ENCODE results near the gene CLNK. TPM values are rescaled to one million over a fixed set of nuclear protein-coding genes. Genes with fewer than 3 reads are reported as not detected.
"Not testable (repeated sequence)": the region's sequence is repeated elsewhere in the genome, so short reads cannot be mapped to it uniquely, and the experiment has no call there.

Gene CLNK
- total and polyA plus RNA-seq, 2 donors: 0.15 to 1.2 TPM

- Histone ChIP-seq H3K4me1 (ENCODE audit: insufficient read depth) (no peaks in the 10 kb centered on the region), H3K4me3 (ENCODE audit: low read depth, low read length) (no peak overlapping the region), H3K36me3 (ENCODE audit: insufficient read depth) (no peaks in the 10 kb centered on the region), H3K27ac (ENCODE audit: low read depth) (no peak overlapping the region)
- no peak for DNase-seq (ENCODE audit: extremely low spot score)
- 92% methylated on average over 4 of the region's 4 CpGs for WGBS
These were observed 55.2 kb downstream of the CLNK start for GRCh38 chr4:10629394-10629793.

GRCh38 chr4:10625131-10625530 lies 59.4 kb downstream of the CLNK start:
- no peaks in the 10 kb centered on the region for H3K4me1 ChIP-seq (ENCODE audit: insufficient read depth)
- no peaks in the 10 kb centered on the region for H3K36me3 ChIP-seq (ENCODE audit: insufficient read depth)
- no peak overlapping the region for H3K27ac ChIP-seq (ENCODE audit: low read depth)
- WGBS: 55% methylated on average over 5 of the region's 5 CpGs
- no peak overlapping the region for H3K4me3 ChIP-seq (ENCODE audit: low read depth, low read length)
- DNase-seq (ENCODE audit: extremely low spot score): no peak

GRCh38 chr4:10623862-10624261 lies 60.7 kb downstream of the CLNK start:
- Histone ChIP-seq H3K27ac (ENCODE audit: low read depth) (no peak overlapping the region), H3K36me3 (ENCODE audit: insufficient read depth) (no peaks in the 10 kb centered on the region), H3K4me3 (ENCODE audit: low read depth, low read length) (no peak overlapping the region), H3K4me1 (ENCODE audit: insufficient read depth) (no peaks in the 10 kb centered on the region)
- no peak for DNase-seq (ENCODE audit: extremely low spot score)
- 69% methylated on average over 6 of the region's 6 CpGs for whole genome bisulfite sequencing

GRCh38 chr4:10623241-10623640 lies 61.3 kb downstream of the CLNK start:
- Histone ChIP-seq H3K4me1 (ENCODE audit: insufficient read depth) (no peaks in the 10 kb centered on the region), H3K36me3 (ENCODE audit: insufficient read depth) (no peaks in the 10 kb centered on the region), H3K27ac (ENCODE audit: low read depth) (no peak overlapping the region), H3K4me3 (ENCODE audit: low read depth, low read length) (no peak overlapping the region)
- DNase-seq (ENCODE audit: extremely low spot score): no peak
- 76% methylated on average over 4 of the region's 4 CpGs for WGBS

- H3K4me3 ChIP-seq (ENCODE audit: low read depth, low read length): no peak overlapping the region
- 93% methylated on average over 2 of the region's 2 CpGs for WGBS
- no peak overlapping the region for H3K27ac ChIP-seq (ENCODE audit: low read depth)
- DNase-seq (ENCODE audit: extremely low spot score): no peak
- no peaks in the 10 kb centered on the region for H3K4me1 ChIP-seq (ENCODE audit: insufficient read depth)
- no peaks in the 10 kb centered on the region for H3K36me3 ChIP-seq (ENCODE audit: insufficient read depth)
These were observed 61.8 kb downstream of the CLNK start for GRCh38 chr4:10622728-10623127.

GRCh38 chr4:10620935-10621488 lies 63.6 kb downstream of the CLNK start:
- Histone ChIP-seq H3K36me3 (ENCODE audit: insufficient read depth) (no peaks in the 10 kb centered on the region), H3K4me3 (ENCODE audit: low read depth, low read length) (no peak overlapping the region), H3K4me1 (ENCODE audit: insufficient read depth) (no peaks in the 10 kb centered on the region), H3K27ac (ENCODE audit: low read depth) (no peak overlapping the region)
- DNase-seq (ENCODE audit: extremely low spot score): no peak
- 80% methylated on average over 13 of the region's 13 CpGs for WGBS

GRCh38 chr4:10619855-10620254 lies 64.7 kb downstream of the CLNK start:
- Histone ChIP-seq H3K4me3 (ENCODE audit: low read depth, low read length) (no peak overlapping the region), H3K4me1 (ENCODE audit: insufficient read depth) (no peaks in the 10 kb centered on the region), H3K36me3 (ENCODE audit: insufficient read depth) (no peaks in the 10 kb centered on the region), H3K27ac (ENCODE audit: low read depth) (no peak overlapping the region)
- 84% methylated on average over 11 of the region's 11 CpGs for WGBS
- no peak for DNase-seq (ENCODE audit: extremely low spot score)

GRCh38 chr4:10619220-10619619 lies 65.3 kb downstream of the CLNK start:
- 40% methylated on average over 6 of the region's 6 CpGs for WGBS
- Histone ChIP-seq H3K27ac (ENCODE audit: low read depth) (no peak overlapping the region), H3K4me1 (ENCODE audit: insufficient read depth) (no peaks in the 10 kb centered on the region), H3K36me3 (ENCODE audit: insufficient read depth) (no peaks in the 10 kb centered on the region), H3K4me3 (ENCODE audit: low read depth, low read length) (no peak overlapping the region)
- peak; percentile 66 for DNase-seq (ENCODE audit: extremely low spot score)

- not testable (repeated sequence) for H3K4me3 ChIP-seq (ENCODE audit: low read depth, low read length); H3K36me3 ChIP-seq (ENCODE audit: insufficient read depth); H3K27ac ChIP-seq (ENCODE audit: low read depth); H3K4me1 ChIP-seq (ENCODE audit: insufficient read depth); DNase-seq (ENCODE audit: extremely low spot score)
- WGBS: 95% methylated on average over 8 of the region's 8 CpGs
These were observed 69.6 kb downstream of the CLNK start for GRCh38 chr4:10614926-10615325.

GRCh38 chr4:10613926-10614478 lies 70.6 kb downstream of the CLNK start:
- H3K36me3 ChIP-seq (ENCODE audit: insufficient read depth): no peaks in the 10 kb centered on the region
- H3K4me3 ChIP-seq (ENCODE audit: low read depth, low read length): no peak overlapping the region
- WGBS: 82% methylated on average over 5 of the region's 5 CpGs
- no peak for DNase-seq (ENCODE audit: extremely low spot score)
- no peaks in the 10 kb centered on the region for H3K4me1 ChIP-seq (ENCODE audit: insufficient read depth)
- no peak overlapping the region for H3K27ac ChIP-seq (ENCODE audit: low read depth)

- no peak overlapping the region for H3K4me3 ChIP-seq (ENCODE audit: low read depth, low read length)
- no peak overlapping the region for H3K27ac ChIP-seq (ENCODE audit: low read depth)
- no peaks in the 10 kb centered on the region for H3K4me1 ChIP-seq (ENCODE audit: insufficient read depth)
- no peaks in the 10 kb centered on the region for H3K36me3 ChIP-seq (ENCODE audit: insufficient read depth)
- DNase-seq (ENCODE audit: extremely low spot score): no peak
- WGBS: 92% methylated on average over 2 of the region's 2 CpGs
These were observed 72.1 kb downstream of the CLNK start for GRCh38 chr4:10612476-10612875.

- no peaks in the 10 kb centered on the region for H3K4me1 ChIP-seq (ENCODE audit: insufficient read depth)
- no peak overlapping the region for H3K27ac ChIP-seq (ENCODE audit: low read depth)
- DNase-seq (ENCODE audit: extremely low spot score): no peak
- WGBS: 40% methylated on average over 3 of the region's 3 CpGs
- no peaks in the 10 kb centered on the region for H3K36me3 ChIP-seq (ENCODE audit: insufficient read depth)
- H3K4me3 ChIP-seq (ENCODE audit: low read depth, low read length): no peak overlapping the region
These were observed 72.9 kb downstream of the CLNK start for GRCh38 chr4:10611673-10612072.

GRCh38 chr4:10608501-10609219 lies 75.9 kb downstream of the CLNK start:
- Histone ChIP-seq H3K36me3 (ENCODE audit: insufficient read depth) (no peaks in the 10 kb centered on the region), H3K4me3 (ENCODE audit: low read depth, low read length) (no peak overlapping the region), H3K27ac (ENCODE audit: low read depth) (no peak overlapping the region), H3K4me1 (ENCODE audit: insufficient read depth) (no peaks in the 10 kb centered on the region)
- 89% methylated on average over 10 of the region's 10 CpGs for WGBS
- no peak for DNase-seq (ENCODE audit: extremely low spot score)

GRCh38 chr4:10607206-10607605 lies 77.4 kb downstream of the CLNK start:
- DNase-seq (ENCODE audit: extremely low spot score): no peak
- WGBS: 68% methylated on average over 3 of the region's 3 CpGs
- H3K4me3 ChIP-seq (ENCODE audit: low read depth, low read length): no peak overlapping the region

More at GRCh38 chr4:10607206-10607605, 77.4 kb downstream of the CLNK start:
- no peak overlapping the region for H3K27ac ChIP-seq (ENCODE audit: low read depth)
- no peaks in the 10 kb centered on the region for H3K4me1 ChIP-seq (ENCODE audit: insufficient read depth)
- no peaks in the 10 kb centered on the region for H3K36me3 ChIP-seq (ENCODE audit: insufficient read depth)

Data from urinary bladder (tissue), 4 donors.